Tibial nerve (tissue), 4 donors: ENCODE results near the gene COPS7B. TPM values are rescaled to one million over a fixed set of nuclear protein-coding genes. Genes with fewer than 3 reads are reported as not detected.

Experiments used
- DNase-seq, 2 donors: peaks; one replicate each; pipeline ENCODE4 v3.0.0-alpha.2; 2019; ENCODE audit warnings: low spot score in 2 of 2
- H3K27ac ChIP-seq, 4 donors: fragments of 200-600 bp; sonication (generic) in 3 of 4; one replicate each; pipeline ENCODE4 v1.5.1; 2017 to 2019; ENCODE audit warnings: mild to moderate bottlenecking in 1 of 4
- H3K27me3 ChIP-seq, 2 donors: fragments of 200-600 bp; sonication (generic) in 1 of 2; one replicate each; pipeline versions ENCODE4 v1.5.1 to v1.6.0; 2017 to 2019
- H3K36me3 ChIP-seq, 3 donors: fragments of 200-600 bp; sonication (generic); one replicate each; pipeline ENCODE4 v1.5.1; 2018 to 2019
- H3K4me1 ChIP-seq, 4 donors: fragments of 200-600 bp; sonication (generic) in 3 of 4; one replicate each; pipeline ENCODE4 v1.5.1; 2017 to 2019
- H3K4me3 ChIP-seq, 4 donors: fragments of 200-600 bp; sonication (generic) in 3 of 4; one replicate each; pipeline ENCODE4 v1.5.1; 2017 to 2019; ENCODE audit warnings: mild to moderate bottlenecking in 1 of 4, moderate library complexity in 1 of 4
- H3K9me3 ChIP-seq, 4 donors: fragments of 200-600 bp; sonication (generic) in 3 of 4; one replicate each; pipeline ENCODE4 v1.5.1; 2017 to 2019
- EP300 ChIP-seq, 2 donors: sonication (generic); formaldehyde crosslinking; IDR thresholded peaks; one replicate each; pipeline ENCODE4 v1.6.1; 2017; ENCODE audit warnings: antibody characterized with exemption in 2 of 2, mild to moderate bottlenecking in 1 of 2
- POLR2A ChIP-seq, 2 donors: fragments of 450-650 bp; IDR thresholded peaks; one replicate each; pipeline ENCODE4 v1.6.1; 2017; ENCODE audit warnings: antibody characterized with exemption in 2 of 2, mild to moderate bottlenecking in 2 of 2, moderate library complexity in 2 of 2
- WGBS, 2 donors: methylation state at CpG; one replicate each; pipeline ENCODE4 v1.1.5; 2018; 5-methylcytosine and 5-hydroxymethylcytosine counted together
- total RNA-seq, 4 donors: library from RNA; depleted of rRNA; stranded (reverse); fragments of >200 nt; gene quantifications; one replicate each; pipeline ENCODE4 v1.1.0, GENCODE V29; 2016
- TF ChIP-seq, protein P1 (sequence below), 5 experiments: fragments of 200-600 bp in 3 of 5; fragments of 450-650 bp in 2 of 5; sonication (generic) in 3 of 5; IDR thresholded peaks; one replicate each; pipeline ENCODE4 v1.5.1; 2016 to 2019; ENCODE audit warnings: antibody characterized with exemption in 5 of 5, mild to moderate bottlenecking in 3 of 5, moderate library complexity in 2 of 5

Gene COPS7B
- total RNA-seq, 4 donors from 2014 or later = 26.0 to 89.4 (median 42.5) TPM

GRCh38 chr2:231794383-231794782 lies 8.1 kb downstream of the COPS7B start:
- 88 to 98% methylated on average over 3 of the region's 3 CpGs for WGBS, 2 donors

GRCh38 chr2:231795525-231796327 lies 9.5 kb downstream of the COPS7B start:
- no peak for TF ChIP-seq EP300 (IDR thresholded peaks at IDR 0.05)
- no peak for TF ChIP-seq POLR2A (IDR thresholded peaks at IDR 0.05)
- TF ChIP-seq, protein P1, sequence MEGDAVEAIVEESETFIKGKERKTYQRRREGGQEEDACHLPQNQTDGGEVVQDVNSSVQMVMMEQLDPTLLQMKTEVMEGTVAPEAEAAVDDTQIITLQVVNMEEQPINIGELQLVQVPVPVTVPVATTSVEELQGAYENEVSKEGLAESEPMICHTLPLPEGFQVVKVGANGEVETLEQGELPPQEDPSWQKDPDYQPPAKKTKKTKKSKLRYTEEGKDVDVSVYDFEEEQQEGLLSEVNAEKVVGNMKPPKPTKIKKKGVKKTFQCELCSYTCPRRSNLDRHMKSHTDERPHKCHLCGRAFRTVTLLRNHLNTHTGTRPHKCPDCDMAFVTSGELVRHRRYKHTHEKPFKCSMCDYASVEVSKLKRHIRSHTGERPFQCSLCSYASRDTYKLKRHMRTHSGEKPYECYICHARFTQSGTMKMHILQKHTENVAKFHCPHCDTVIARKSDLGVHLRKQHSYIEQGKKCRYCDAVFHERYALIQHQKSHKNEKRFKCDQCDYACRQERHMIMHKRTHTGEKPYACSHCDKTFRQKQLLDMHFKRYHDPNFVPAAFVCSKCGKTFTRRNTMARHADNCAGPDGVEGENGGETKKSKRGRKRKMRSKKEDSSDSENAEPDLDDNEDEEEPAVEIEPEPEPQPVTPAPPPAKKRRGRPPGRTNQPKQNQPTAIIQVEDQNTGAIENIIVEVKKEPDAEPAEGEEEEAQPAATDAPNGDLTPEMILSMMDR (IDR thresholded peaks at IDR 0.05) = no peak
- WGBS, 2 donors = 79 to 89% methylated on average over 9 of the region's 9 CpGs
- H3K4me3 ChIP-seq = no peak overlapping the region
- no peaks in the 10 kb centered on the region for H3K9me3 ChIP-seq
- no peak for DNase-seq
- no peaks in the 10 kb centered on the region for H3K27me3 ChIP-seq
- peaks cover 0 to 4% (median 0%) of the 10 kb centered on the region in 4 donors for H3K4me1 ChIP-seq
- peaks cover 0 to 97% (median 9%) of the 10 kb centered on the region in 3 donors for H3K36me3 ChIP-seq
- no peak overlapping the region for H3K27ac ChIP-seq

More at GRCh38 chr2:231794383-231794782, 8.1 kb downstream of the COPS7B start:
- Histone ChIP-seq H3K27me3 (no peaks in the 10 kb centered on the region), H3K4me3 (no peak overlapping the region), H3K36me3 (peaks cover 0 to 91% (median 9%) of the 10 kb centered on the region in 3 donors), H3K4me1 (peaks cover 0 to 5% (median 0%) of the 10 kb centered on the region in 4 donors), H3K9me3 (no peaks in the 10 kb centered on the region), H3K27ac (no peak overlapping the region)
- TF ChIP-seq, protein P1 (IDR thresholded peaks at IDR 0.05) = no peak
- TF ChIP-seq EP300 (IDR thresholded peaks at IDR 0.05) = no peak
- TF ChIP-seq POLR2A (IDR thresholded peaks at IDR 0.05) = no peak
- DNase-seq = no peak

DNA sequence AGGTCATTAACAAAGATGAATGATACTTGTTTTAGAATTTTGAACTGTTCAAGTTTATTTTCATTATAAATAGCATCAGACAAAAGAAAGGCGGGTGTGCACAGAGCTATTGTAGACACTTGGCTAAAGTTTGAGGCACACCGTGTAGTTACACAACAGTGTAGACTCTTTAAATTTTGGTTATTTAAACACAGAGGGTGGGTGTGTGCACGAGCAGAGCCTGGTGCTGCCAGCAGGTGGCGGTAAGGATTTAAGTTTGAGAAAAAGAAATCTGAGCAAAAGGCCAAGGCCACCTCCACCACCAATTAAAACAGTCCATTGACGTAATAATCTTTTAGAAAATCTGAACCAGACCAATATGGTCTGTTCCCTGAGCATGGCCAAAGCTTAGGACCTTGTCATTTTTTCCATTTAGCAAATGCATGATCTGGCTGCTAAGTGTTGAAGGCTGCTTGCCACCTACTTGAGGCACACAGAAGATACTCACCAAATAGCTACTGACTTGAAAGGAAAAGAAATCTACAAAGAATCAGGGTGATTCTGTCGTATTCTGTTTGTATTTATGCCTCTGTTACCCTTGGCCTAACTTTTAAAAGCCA lies 14.3 kb downstream of the COPS7B start:
- DNase-seq = no peak
- Histone ChIP-seq H3K36me3 (peaks cover 0 to 94% (median 22%) of the 10 kb centered on the region in 3 donors), H3K9me3 (no peaks in the 10 kb centered on the region), H3K27ac (no peak overlapping the region), H3K4me1 (no peaks in the 10 kb centered on the region), H3K4me3 (no peak overlapping the region), H3K27me3 (no peaks in the 10 kb centered on the region)
- TF ChIP-seq POLR2A (IDR thresholded peaks at IDR 0.05) = no peak
- TF ChIP-seq EP300 (IDR thresholded peaks at IDR 0.05) = no peak
- TF ChIP-seq, protein P1 (IDR thresholded peaks at IDR 0.05) = peak in 3 of 5 experiments; percentile 34 to 39 (median 38)
- 54 to 58% methylated on average over 6 of the region's 6 CpGs for WGBS, 2 donors

DNA sequence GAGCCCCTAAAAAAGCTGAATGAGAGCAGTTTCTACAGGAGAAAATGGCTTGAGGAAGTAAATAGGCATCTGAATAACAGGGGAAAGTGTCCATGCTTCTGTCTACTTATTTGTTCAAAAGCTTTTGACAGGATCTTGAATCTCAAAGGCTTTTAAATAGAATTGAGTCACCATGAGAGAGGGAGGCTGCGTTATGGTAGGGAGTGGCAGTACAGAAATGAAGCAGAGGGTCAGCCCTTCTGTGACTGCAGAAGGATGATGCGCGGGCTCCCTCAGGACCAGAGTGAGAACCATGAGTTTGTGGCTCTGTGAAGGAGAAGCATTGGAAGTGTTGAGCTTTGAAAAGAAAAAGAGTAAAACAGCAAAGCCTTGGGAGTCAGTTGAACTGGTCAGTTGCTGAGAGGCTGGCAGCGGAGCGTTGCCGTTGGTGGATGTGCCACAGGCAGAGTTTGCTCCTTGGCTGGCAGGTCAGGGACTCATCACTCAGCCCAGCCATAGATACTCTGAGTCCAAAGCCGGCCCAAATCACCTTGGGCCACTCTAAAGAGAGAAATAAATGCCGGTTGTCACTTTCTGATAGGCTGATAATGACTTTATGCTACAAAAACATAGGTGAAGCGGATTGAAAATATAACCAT lies 17.4 kb downstream of the COPS7B start:
- no peaks in the 10 kb centered on the region for H3K9me3 ChIP-seq
- no peak overlapping the region for H3K4me3 ChIP-seq
- no peak for DNase-seq
- no peak overlapping the region for H3K27ac ChIP-seq
- H3K27me3 ChIP-seq = no peaks in the 10 kb centered on the region
- 91 to 94% methylated on average over 9 of the region's 9 CpGs for WGBS, 2 donors
- peaks cover 0 to 92% (median 24%) of the 10 kb centered on the region in 3 donors for H3K36me3 ChIP-seq
- TF ChIP-seq POLR2A (IDR thresholded peaks at IDR 0.05) (no peak), EP300 (IDR thresholded peaks at IDR 0.05) (no peak)
- TF ChIP-seq, protein P1 (IDR thresholded peaks at IDR 0.05) = no peak
- no peaks in the 10 kb centered on the region for H3K4me1 ChIP-seq
